ENCODE measurements around the gene FBXW9. TPM values are rescaled to one million over a fixed set of nuclear protein-coding genes. Genes with fewer than 3 reads are reported as not detected.

The FBXW9 gene
- total and polyA plus RNA-seq, 7 donors: 3.6 to 10.8 (median 6.2) TPM

GRCh38 chr19:12676928-12677327 is 19.5 kb downstream of the FBXW9 start:
- no peaks in the 10 kb centered on the region for H3K9me3 ChIP-seq
- H3K27ac ChIP-seq: no peak overlapping the region
- peaks cover 0 to 23% (median 15%) of the 10 kb centered on the region in 4 donors for H3K4me1 ChIP-seq
- peaks cover 28 to 82% (median 56%) of the 10 kb centered on the region in 4 donors for H3K36me3 ChIP-seq
- H3K27me3 ChIP-seq: no peaks in the 10 kb centered on the region
- TF ChIP-seq EP300 (IDR thresholded peaks at IDR 0.05): no peak
- no peak for TF ChIP-seq POLR2AphosphoS5 (IDR thresholded peaks at IDR 0.05)
- TF ChIP-seq CTCF (IDR thresholded peaks at IDR 0.05): no peak
- no peak for TF ChIP-seq POLR2A (IDR thresholded peaks at IDR 0.05)
- 92 to 94% methylated on average over 12 of the region's 12 CpGs for WGBS, 2 donors
- no peak overlapping the region for H3K4me3 ChIP-seq
- no peak for DNase-seq
- intact Hi-C loops (cut with DNase I): no loop called here

- no peak overlapping the region for H3K27ac ChIP-seq
- H3K4me1 ChIP-seq: peaks cover 0 to 23% (median 15%) of the 10 kb centered on the region in 4 donors
- intact Hi-C loops (cut with DNase I): no loop called here
- DNase-seq: peak; percentile 89
- WGBS, 2 donors: 15 to 26% methylated on average over 4 of the region's 4 CpGs
- no peaks in the 10 kb centered on the region for H3K9me3 ChIP-seq
- no peaks in the 10 kb centered on the region for H3K27me3 ChIP-seq
- H3K36me3 ChIP-seq: peaks cover 28 to 84% (median 56%) of the 10 kb centered on the region in 4 donors
- TF ChIP-seq CTCF (IDR thresholded peaks at IDR 0.05) (peak; percentile 61 to 89 (median 82)), POLR2A (IDR thresholded peaks at IDR 0.05) (no peak)
- no peak overlapping the region for H3K4me3 ChIP-seq
Observed at GRCh38 chr19:12676384-12676792, 20.0 kb downstream of the FBXW9 start.

- H3K27ac ChIP-seq: no peak overlapping the region
- no peak overlapping the region for H3K4me3 ChIP-seq
- intact Hi-C loops (cut with DNase I): no loop called here
- 82 to 89% methylated on average over 15 of the region's 15 CpGs for WGBS, 2 donors
- H3K36me3 ChIP-seq: peaks cover 28 to 84% (median 56%) of the 10 kb centered on the region in 4 donors
- DNase-seq: no peak
- H3K9me3 ChIP-seq: no peaks in the 10 kb centered on the region
- no peaks in the 10 kb centered on the region for H3K27me3 ChIP-seq
- TF ChIP-seq EP300 (IDR thresholded peaks at IDR 0.05): no peak
- TF ChIP-seq CTCF (IDR thresholded peaks at IDR 0.05): no peak
- TF ChIP-seq POLR2AphosphoS5 (IDR thresholded peaks at IDR 0.05): no peak
- TF ChIP-seq POLR2A (IDR thresholded peaks at IDR 0.05): no peak
- H3K4me1 ChIP-seq: peaks cover 0 to 21% (median 16%) of the 10 kb centered on the region in 4 donors
Observed at GRCh38 chr19:12675940-12676339, 20.5 kb downstream of the FBXW9 start.

- peaks cover 0 to 21% (median 16%) of the 10 kb centered on the region in 4 donors for H3K4me1 ChIP-seq
- H3K9me3 ChIP-seq: no peaks in the 10 kb centered on the region
- no peaks in the 10 kb centered on the region for H3K27me3 ChIP-seq
- 95 to 96% methylated on average over 10 of the region's 10 CpGs for WGBS, 2 donors
- intact Hi-C loops (cut with DNase I): no loop called here
- H3K36me3 ChIP-seq: peaks cover 28 to 84% (median 56%) of the 10 kb centered on the region in 4 donors
- TF ChIP-seq POLR2A (IDR thresholded peaks at IDR 0.05) (no peak), EP300 (IDR thresholded peaks at IDR 0.05) (no peak), POLR2AphosphoS5 (IDR thresholded peaks at IDR 0.05) (no peak), CTCF (IDR thresholded peaks at IDR 0.05) (no peak)
- no peak overlapping the region for H3K27ac ChIP-seq
- H3K4me3 ChIP-seq: no peak overlapping the region
- DNase-seq: no peak
Observed at GRCh38 chr19:12675399-12675798, 21.0 kb downstream of the FBXW9 start.

- Histone ChIP-seq H3K36me3 (peaks cover 18 to 65% (median 41%) of the 10 kb centered on the region in 4 donors), H3K27me3 (no peaks in the 10 kb centered on the region), H3K9me3 (no peaks in the 10 kb centered on the region), H3K27ac (no peak overlapping the region), H3K4me3 (no peak overlapping the region), H3K4me1 (peaks cover 0 to 31% (median 29%) of the 10 kb centered on the region in 4 donors)
- TF ChIP-seq CTCF (IDR thresholded peaks at IDR 0.05): no peak
- TF ChIP-seq EP300 (IDR thresholded peaks at IDR 0.05): no peak
- TF ChIP-seq POLR2AphosphoS5 (IDR thresholded peaks at IDR 0.05): no peak
- no peak for TF ChIP-seq POLR2A (IDR thresholded peaks at IDR 0.05)
- 86 to 92% methylated on average over 10 of the region's 10 CpGs for WGBS, 2 donors
- intact Hi-C loops (cut with DNase I): loop anchor here (5.0 kb wide), 1 partner anchor 110 kb away; no protein-coding TSS in a partner anchor
- DNase-seq: no peak
Observed at GRCh38 chr19:12672744-12673143, 23.7 kb downstream of the FBXW9 start.
